GM03348 (cell line): ENCODE data around the gene COPB1.

Source experiments
- DNase-seq: peaks from one replicate; pipeline ENCODE4 v3.0.0; 2012; ENCODE audit warnings: low spot score

COPB1 gene

GRCh38 chr11:14424096-14424495 is 75.5 kb downstream of the COPB1 start:
- DNase-seq: peak; percentile 25

GRCh38 chr11:14423633-14424032 is 76.0 kb downstream of the COPB1 start:
- no peak for DNase-seq

- DNase-seq: no peak
These were observed 76.8 kb downstream of the COPB1 start for GRCh38 chr11:14422814-14423182.

GRCh38 chr11:14422052-14422813 is 77.4 kb downstream of the COPB1 start:
- peak; percentile 95 for DNase-seq

GRCh38 chr11:14420223-14420622 is 79.4 kb downstream of the COPB1 start:
- DNase-seq: no peak

GRCh38 chr11:14418801-14419417 is 80.7 kb downstream of the COPB1 start:
- DNase-seq: no peak

- peak; percentile 46 for DNase-seq
These were observed 81.8 kb downstream of the COPB1 start for GRCh38 chr11:14417617-14418374.

GRCh38 chr11:14417186-14417585 is 82.4 kb downstream of the COPB1 start:
- DNase-seq: peak; percentile 20

- no peak for DNase-seq
These were observed 84.8 kb downstream of the COPB1 start for GRCh38 chr11:14414470-14415461.

GRCh38 chr11:14413307-14414069 is 86.1 kb downstream of the COPB1 start:
- peak; percentile 69 for DNase-seq

GRCh38 chr11:14411818-14412217 is 87.8 kb downstream of the COPB1 start:
- peak; percentile 80 for DNase-seq

- no peak for DNase-seq
These were observed 89.7 kb downstream of the COPB1 start for GRCh38 chr11:14409891-14410290.

GRCh38 chr11:14408612-14409011 is 91.0 kb downstream of the COPB1 start:
- no peak for DNase-seq
